Smooth muscle cell of the brain vasculature (primary cell): Measurements from ENCODE around the gene ITGA3.

Experiments
- DNase-seq: peaks from one replicate; pipeline ENCODE4 v3.0.0-alpha.2; 2012; ENCODE audit warnings: low read depth, low spot score

ITGA3 gene

DNA sequence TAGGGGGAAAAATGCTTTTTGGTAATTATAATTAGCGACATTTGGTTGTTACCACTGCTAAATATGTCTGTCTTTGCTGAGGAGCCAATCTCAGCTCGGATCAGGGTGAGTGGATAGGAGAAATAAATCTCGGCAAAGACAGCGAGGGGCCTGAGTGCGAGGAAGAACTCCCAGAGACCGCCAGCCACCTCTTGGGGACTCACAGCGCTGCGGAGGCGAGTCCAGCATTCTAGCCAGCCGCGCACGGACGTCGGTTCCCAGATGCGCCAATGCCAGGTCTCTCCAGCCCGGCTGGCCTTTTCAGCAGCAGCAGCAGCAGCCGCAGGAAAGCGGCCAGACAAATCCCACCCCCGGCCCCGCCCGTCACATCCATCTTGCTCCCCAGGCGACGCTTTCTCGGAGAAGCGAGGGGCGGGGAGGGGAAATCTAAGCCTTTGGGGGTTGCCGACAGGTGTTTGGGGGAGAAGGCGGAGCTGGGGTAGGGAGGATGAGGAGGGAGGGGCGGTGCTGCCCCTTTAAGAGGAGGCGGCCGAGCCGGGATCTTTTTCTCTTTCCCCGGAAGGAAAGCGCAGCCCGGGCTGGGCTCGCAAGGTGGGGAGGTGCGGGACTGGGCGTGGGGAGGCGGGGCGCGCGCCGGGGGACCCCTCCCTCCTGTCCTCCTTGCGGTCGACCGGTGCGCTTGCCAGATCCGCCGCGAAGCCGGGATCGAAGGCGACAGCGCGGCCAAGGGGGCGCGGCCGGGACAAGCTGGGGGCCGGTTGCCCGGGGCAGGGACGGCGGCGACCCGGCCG is at the start of gene ITGA3:
Gene ITGA3 (plus strand): TSS at position 685 of the 791 bp plus-strand sequence. CDS start 330 bp downstream, outside the sequence.
- no peak for DNase-seq

DNA sequence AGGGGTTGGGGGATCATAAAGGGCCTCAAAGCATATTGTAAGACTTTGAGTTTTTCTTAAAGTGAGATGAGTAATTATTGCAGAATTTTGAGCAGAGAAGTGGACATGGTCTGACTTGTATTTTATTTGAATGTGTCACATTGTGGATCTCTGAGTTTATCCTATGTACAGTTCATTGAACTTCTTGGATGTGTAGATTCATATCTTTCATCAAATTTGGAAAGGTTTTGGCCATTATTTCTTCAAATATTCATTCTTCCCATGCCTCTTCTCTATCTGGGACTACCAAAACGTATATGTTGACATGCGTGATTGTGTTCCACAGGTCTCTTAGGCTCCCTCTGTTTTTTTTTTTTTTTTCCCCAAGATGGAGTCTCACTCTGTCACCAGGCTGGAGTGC is 46.6 kb upstream of the ITGA3 start:
- DNase-seq: no peak

DNA sequence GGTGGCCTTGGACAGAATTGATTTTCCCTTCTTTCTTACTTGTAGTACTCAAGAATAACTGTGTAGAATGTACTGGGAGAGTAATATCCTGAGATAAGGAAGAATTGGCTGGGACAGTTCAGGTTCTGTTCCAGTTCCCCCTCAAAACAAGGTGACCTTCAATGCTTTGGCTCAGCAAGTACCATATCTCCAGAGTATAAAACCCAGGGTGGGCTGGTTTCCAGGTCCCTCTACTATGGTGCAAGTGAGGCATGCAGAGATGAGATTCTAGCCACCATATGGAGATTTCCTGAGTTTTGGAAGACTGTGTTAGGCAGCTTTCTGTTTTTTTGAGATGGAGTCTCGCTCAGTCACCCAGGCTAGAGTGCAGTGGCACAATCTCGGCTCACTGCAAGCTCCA is 42.8 kb upstream of the ITGA3 start:
- DNase-seq: no peak

DNA sequence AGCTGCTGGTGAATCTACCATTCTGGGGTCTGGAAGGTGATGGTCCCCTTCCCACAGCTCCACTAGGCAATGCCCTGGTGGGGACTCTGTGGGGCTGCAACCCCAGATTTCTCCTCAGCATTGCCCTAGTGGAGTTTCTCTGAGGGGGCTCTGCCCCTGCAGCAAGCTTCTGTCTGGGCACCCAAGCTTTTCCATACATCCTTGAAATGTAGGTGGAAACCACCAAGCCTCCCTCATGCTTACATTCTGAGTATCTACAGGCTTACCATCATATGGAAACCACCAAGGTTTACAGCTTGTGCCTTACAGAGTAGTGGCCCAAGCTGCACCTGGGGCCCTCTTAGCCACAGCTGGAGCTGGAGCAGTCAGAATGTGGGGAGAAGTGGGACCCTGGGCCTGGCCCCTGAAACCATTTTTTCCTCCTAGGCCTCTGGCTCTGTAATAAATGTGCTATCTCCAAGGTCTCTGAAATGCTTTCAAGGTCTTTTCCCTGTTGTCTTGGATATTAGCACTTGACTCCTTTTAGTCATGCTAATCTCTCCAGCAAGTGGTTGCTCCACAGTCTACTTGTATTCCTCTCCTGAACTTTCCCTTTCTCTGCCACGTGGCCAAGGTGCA is 41.3 kb upstream of the ITGA3 start:
- no peak for DNase-seq

DNA sequence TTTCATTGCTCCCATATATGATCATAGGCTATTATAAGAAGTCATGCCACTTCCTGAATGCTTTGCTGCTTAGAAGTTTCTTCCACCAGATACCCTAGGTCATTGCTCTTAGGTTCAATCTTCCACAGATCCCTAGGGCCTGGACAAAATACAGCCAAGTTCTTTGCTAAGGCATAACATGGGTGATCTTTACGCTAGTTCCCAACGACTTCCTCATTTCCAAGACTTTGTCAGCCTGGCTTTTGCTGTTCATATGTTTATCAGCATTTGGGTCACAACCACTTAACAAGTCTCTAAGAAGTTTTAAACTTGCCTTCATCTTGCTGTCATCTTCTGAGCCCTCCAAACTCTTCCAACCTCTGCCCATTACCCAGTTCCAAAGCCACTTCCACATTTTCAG is 40.8 kb upstream of the ITGA3 start:
- no peak for DNase-seq

DNA sequence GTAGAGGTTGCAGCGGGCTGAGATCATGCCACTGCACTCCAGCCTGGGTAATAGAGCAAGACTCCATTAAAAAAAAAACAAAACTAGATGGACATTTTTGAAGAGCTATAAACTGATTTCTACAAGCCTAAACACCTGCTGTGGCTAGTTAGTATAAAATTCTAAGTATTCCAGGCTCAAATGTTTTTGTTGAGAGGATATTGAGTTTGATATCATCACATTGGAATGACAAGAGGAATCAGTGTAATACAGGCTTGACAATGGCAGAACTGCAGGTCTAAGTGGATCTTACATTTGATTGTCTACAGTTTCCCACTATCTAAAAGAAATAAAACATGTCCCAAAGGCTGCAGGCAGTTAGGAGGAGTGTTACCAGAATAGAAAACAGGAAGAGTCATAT is 37.0 kb upstream of the ITGA3 start:
- DNase-seq: no peak

DNA sequence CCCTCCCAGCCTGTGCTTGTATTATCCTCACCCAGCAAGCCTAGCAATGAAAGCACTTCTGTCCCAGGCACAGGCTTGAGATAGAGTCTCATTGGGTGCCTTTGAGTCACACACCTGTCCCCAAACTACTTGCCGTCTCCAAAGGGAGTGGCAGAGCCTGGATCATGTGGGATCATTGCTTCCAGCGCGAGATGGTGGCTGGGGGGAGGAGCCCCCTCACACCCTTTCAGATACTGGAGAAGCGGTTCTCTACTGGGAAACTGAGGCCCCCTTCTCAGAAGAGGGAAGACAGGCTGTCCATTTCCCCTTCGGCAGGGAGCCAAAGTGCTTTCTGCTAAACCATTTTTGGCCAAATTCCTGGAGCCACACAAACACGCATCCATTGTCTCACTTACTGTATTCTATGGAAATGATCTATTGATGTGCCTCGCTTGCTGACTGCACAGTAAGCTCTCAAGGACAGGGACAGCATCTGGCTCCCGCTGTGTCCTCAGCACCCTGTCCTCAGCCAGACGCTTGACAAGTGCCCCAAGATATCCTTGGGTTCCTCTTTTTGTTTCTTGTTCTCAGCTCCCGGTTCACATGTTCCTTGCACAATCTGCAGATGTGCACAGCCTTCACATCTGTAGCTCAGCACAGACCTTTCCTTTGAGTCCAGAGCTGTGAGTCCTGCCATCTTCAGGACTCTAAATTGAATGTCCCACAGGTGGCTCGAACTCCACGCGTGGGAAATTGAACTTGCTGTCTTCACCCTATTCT is 34.9 kb upstream of the ITGA3 start:
- DNase-seq: no peak

DNA sequence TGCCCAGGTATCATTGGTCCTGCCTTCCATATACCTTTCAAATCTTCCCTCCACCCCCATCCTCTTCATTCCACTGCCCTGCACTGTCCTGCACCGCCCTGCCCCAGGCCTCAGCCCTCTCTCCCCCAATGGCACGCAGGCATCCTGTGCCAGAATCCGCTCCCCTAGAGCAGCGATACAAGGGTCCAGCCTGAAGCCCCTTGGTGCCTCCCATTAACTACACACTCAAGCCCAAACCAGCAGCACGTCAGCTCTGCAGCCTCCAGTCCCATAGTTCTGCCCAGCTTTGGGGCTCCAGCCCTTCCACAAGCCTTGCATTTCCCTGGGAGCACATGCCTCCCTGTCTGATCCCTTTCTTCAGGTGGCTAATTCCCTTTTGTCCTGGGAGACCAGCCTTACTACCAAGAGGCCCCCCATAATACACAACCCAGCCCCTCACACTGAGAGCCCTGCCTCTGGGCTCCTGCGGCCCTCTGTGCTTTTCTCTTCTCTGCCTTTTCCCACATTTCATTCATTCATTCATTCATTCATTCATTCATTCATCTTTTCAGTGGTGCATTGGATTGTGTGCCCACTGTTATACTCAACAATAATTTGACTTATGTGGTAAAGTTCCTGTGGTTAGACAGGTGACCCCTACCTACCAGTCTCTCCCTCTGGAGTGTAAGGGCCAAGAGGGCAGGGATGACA is 34.1 kb upstream of the ITGA3 start:
- DNase-seq: no peak

DNA sequence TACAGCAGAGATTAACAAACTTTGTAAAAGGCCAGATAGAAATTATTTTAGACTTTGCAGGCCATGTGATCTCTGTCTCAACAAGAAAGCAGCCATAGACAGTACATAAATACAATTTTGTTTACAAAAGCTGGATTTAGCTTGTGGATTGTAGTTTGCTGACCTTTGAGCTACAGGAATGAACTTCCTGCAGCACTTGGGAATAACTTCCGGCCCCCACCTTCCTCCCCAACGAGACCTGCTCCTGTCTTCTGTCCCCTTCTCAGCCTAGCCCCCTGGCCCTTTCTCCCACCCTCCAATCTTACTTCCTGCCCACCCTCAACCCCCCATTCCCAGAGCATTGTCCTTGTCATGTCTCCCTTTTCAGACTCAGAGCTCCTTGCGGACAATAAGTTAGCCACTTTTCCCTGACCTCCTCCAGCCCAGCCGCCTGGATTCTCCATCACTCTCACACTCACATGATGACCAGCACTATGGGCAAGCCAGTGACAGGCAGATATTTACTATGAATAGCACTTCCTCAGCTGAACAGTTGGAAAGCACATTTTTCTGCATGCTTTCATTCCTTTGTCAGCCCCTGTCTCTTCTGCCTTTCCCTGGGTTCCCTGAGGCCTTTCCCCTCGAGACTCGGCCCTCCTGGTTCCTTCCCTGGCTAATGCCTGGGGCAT is 33.3 kb upstream of the ITGA3 start:
- no peak for DNase-seq

DNA sequence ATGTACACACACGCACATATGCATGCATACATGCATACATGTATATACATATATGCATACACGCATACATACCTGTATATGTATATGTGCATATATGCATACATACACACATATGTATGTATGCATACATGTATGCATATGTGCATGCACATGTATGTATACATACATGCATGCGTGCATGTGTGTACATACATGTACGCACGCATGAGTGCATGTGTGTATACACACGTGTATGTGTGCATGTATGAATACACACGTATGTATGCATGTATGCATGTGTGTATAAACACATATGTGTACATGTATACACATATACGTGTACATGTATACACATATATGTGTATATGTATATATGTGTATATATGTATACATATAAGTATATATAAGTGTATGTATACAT is 32.4 kb upstream of the ITGA3 start:
- DNase-seq: no peak

DNA sequence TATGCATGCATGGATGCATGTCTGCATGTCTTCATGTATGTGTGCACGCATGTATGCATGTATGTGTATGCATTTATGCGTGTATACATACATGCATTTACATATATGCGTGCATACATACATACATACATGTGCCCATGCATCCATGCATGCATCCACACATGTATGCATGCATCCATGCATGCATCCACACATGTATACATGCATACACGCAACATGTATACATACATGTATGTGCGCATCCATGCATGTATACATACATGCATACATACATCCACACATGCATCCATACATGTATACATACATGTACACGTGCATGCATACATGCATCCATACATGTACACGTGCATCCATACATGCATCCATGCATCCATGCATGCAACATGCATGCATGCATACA is 31.1 kb upstream of the ITGA3 start:
- DNase-seq: no peak

DNA sequence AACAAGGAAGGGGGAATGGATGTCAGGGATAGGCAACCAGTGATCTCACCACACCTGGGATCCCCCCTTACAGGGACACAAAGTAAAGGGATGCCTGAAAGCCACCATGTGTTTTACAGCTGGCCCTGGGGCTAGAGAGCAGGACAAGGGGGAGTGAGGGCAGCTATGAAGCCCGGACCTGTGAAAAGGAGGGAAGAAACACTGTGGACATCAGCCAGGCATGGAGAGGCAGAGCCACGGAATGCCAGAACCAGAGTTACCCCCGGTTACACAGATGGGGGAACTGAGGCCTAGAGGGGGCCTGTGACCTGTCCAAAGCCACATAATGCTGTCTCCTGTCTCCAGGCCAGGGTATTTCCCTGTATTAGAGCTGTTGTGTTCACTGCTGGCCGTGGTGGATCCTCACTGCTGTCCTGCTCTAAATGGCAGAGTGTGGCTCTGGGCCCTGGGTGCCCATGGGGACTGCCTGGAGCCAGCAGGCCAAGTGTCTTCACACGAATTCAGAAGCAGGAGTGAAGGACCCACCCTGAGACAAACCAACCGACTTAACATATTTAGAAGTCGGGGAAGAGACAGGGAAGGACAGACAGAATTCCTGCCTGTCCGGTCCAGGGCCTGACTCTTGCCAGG is 29.7 kb upstream of the ITGA3 start:
- no peak for DNase-seq

DNA sequence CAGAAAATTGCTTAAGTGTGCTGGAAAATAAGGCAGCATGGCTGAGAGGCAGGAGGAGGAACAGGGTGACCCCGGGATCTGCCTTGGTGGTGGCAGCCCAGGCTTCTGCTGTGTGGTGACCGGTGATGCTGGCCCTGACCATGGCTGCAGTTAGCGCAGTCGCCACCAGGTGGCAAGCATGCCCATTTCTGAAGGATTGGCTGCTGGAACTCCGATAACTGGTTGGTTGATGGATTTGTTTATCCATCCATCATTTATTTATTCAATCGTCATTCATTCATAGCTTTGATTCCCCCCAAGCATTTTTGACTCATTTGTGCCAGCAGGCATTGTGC is 29.1 kb upstream of the ITGA3 start:
- peak; percentile 65 for DNase-seq

DNA sequence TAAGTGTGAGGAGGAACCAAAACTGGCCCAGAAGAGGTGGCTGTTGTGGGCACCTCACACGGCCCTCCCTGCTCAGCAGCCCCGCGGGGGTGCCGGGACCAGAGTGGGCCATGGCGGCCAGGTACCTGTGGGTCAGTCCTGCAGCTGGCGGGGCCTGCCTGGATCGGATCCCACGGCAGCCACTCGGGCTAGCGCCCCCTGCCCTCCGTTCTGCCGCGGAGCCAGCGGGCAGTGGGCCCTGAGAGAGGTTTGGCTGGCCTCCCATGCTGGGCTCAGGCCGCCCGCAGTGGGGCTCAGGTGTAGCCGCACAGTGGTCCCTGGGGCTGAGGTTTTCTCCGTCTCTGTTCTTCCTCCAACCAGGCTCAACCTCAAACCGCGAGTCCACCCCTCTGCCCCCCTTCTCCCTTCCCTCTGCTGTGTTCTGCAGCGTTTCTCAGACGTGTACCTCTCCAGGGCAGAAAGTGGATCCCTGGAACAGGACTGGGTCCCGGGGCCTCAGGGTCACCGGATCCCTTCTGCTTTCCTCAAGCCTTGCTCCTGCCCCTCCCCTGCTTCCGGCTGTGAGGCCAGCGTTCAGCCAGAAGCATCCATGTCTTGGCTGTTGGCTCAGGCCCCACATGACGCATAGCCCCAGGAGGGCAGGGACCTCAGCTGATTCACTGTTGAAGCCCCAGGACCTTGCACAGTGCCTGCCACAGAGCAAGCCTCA is 28.6 kb upstream of the ITGA3 start:
- peak; percentile 62 for DNase-seq

DNA sequence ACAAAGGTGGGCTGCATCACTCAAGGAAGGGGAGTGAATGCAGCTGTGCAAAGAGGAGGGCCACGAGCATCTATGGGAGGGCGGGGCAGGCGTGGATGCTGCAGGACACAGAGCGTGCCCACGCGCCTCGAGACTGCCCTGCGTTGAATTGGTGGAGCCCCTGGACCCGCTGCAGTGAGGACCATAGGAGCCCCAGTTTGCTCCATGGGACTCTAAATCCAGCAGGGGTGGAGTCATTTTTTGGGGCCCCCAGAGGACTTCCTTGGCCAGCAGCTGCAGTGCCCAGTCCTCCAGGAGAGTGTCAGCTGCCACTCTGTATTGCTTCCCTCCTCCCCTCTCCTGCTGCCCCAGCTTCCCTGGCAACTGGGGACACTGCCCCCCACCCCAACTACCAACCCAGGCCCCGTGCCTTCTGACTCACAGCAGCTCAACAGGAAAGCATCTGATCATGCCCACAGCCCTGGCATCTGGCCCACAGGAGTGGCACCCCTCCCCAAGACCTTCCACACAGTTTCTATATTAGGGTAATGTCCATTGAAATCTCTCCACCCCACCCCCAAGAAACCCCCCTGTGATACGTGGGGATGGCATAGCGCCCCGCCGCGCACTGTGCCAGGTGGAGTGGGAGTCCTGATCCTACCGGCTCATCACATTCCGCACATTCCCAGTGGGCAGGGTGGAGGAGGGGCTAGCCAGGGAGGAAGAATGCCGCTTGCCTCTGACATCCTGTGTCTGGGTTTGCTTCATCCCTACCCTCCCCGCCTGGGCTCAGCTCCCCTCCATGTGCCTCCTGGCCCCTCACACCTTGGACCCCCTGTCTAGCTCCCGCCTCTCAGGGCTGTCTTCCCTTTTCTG is 27.8 kb upstream of the ITGA3 start:
- no peak for DNase-seq

DNA sequence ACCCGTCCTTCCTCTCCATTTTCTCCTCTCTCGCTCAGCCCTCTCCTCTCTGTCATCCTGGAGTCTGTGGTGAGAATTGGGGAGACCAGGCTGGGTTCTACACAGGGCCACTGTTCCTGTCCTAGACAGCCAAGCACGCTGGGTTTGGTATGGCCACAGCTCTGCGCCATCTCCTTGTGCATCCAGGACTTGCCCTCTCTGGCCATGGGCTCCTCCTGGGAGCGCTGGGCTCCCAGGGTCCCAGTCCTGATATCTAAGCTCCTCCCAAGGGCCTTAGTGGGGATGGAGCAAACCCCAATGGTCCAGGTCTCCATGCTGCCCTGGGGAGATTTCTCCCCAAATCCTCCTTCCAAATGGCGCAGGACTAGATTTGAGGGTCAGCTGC is 27.2 kb upstream of the ITGA3 start:
- DNase-seq: no peak

DNA sequence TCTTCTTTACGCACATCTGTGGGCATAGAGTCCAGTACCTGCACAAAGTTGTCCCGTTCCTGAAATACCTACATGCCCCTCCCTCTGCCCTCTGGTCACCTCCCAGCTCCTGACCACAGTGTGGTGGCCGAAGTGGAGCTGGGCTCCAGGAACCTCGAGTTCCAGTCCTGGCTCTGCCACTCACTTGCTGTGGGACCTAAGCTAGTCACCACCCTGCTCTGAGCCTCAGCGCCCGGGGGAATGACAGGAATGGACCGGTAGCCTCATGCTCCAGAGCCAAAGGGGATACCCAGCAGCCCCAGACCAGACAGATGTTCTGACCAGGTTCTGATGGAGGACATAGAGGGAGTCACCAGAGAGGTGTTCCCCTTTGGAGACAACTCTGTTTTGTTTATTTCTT is 26.7 kb upstream of the ITGA3 start:
- DNase-seq: no peak

DNA sequence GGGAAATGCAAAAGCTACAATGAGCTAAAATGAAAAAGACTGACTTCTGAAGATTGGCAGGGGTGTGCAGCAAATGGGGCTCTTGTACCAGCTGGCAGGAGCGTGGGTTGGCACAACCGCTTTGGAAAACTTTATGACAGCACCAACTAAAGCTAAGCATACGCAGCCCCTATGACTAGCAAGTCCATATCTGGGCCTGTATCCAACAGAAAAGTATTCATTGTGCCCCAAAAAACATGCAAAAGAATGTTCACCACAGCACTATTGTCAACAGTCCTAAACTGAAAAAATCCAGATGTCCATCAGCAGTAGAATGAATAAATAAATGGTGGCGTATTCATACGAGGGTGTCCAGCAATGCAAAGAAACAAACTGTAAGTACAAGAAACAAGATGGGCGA is 22.6 kb upstream of the ITGA3 start:
- no peak for DNase-seq

DNA sequence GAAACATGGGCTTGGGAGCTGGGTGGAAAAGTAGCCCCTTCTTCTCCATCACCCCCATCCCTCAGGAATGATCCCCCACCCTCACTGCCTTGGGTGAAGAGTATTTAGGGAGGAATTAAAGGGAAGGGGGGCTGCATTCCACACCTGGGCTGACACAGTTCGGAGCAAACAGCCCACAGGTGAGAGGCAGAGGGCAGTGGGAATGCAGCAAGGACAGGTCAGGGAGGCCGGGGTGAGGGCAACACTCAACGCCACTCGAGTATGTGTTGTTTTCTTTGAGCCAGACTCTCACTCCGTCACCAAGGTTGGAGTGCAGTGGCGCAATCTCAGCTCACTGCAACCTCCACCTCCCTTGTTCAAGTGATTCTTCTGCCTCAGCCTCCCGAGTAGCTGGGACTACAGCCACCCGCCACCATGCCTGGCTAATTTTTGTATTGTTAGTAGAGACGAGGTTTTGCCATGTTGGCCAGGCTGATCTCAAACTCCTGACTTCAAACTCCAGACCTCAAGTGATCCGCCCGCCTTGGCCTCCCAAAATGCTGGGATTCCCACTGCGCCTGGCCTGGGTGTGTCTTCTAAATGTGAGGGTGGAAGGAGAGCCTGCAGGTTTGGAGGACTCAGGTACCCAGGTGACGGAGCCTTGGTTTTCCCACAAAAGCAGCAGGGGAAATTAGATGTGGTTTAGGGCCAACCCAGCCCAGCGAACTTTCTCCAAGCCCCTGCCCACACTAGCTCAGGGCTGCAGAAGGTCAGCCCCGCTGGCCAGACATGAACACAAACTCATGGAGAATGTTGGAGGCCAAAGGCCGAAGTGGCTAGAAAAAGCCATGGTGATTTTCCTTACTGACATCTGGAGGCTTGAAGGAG is 21.2 kb upstream of the ITGA3 start:
- no peak for DNase-seq
